HG03378 (cell line): ENCODE measurements around the gene SELENOV.

ENCODE experiments used
- ATAC-seq: cut with Tn5 transposase; IDR thresholded peaks from one replicate; pipeline ENCODE4 v1.9.1; 2021; ENCODE audit warnings: mild to moderate bottlenecking, moderate library complexity; ENCODE audit not compliant: unreplicated experiment

Gene SELENOV

DNA sequence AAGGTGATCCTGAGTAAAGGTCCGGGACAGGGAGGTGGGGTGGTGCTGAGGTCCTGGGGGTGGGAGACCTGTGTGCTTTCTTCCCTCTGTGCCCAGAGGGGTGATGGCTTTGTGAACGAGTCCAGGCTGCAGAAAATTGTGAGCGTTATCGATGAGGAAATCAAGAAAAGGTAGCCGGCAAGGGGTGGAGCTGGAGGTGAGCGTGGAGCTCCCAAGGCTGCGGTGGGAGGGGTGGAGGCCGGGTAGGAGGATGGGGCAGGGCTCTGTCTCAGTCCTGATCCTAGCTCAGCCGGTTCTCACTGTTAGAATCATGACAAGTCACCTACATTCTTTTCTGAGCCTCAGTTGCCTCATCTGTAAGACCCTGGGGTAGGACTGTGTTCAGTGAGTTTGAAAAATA is 4.0 kb downstream of the SELENOV start:
- ATAC-seq, result no peak

DNA sequence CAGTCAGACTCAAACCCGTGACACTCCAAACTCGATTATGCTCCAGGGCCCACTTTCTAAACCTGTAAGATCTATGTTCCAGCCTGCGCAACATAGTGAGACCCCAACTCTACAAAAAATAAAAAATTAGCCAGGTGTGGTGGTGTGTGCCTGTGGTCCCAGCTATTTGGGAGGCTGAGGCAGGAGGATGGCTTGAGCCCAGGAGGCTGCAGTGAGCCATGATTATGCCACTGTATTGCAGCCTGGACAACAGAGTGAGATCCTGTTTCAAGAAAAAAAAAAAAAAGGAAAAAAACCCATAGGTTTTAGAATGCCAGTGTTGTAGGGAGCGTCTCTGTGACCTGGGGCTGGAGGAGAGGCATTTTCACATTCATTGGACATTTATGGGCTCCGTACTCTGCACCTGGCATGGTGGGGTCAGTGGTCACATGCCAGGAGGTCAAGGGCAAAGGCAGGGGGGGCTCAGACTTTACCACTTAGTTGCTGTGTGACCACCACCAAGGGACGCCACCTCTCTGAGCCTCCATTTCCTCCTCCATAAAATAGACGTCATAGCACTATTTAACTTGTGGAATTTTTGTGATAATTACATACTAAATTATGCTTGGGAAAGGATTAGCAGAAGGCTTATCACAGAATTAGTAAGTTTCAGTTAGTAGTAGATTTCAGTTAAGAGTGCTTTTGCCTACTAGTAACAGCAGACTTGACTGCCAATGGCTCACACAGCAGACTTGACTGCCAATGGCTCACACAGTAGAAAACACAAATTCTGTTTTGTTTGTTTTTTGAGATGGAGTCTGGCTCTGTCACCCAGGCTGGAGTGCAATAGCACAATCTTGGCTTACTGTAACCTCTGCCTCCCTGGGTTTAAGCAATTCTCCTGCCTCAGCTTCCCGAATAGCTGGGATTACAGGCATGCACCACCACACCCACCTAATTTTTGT is 5.9 kb downstream of the SELENOV start:
- ATAC-seq, result no peak

DNA sequence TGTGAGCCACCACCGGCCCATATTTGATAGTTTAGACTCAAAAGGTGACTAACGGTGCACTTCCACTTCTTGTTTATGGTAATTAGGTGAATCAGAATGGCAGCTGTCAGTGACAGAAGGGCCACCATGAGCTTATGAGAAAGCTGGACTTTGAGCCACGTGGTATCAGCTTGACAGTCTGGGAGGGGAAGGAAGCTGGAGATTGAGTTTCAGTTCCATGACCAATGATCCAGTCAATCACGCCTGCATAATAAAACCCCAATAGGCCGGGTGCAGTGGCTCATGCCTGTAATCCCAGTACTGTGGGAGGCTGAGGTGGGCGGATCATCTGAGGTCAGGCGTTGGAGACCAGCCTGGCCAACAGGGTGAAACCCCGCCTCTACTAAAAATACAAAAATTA is 9.6 kb downstream of the SELENOV start:
- no peak for ATAC-seq

DNA sequence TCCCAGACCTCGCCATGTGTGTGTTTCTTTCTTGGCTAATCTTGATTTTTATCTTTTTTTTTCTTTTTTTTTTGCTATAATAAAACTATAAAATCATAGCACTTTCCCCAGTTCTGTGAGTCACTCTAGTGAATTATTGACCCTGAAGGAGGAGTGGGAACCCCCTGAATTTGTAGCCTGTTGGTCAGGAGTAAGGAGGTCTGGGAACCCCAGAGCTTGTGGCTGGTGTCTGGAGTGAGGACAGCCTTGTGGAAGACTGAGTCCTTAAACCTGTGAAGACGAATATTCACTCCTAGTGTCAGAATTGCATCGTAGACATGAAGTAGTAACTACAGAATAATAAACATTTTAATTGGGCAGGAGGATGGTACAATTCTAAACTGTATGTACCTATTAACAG is 10.3 kb downstream of the SELENOV start:
- no peak for ATAC-seq

DNA sequence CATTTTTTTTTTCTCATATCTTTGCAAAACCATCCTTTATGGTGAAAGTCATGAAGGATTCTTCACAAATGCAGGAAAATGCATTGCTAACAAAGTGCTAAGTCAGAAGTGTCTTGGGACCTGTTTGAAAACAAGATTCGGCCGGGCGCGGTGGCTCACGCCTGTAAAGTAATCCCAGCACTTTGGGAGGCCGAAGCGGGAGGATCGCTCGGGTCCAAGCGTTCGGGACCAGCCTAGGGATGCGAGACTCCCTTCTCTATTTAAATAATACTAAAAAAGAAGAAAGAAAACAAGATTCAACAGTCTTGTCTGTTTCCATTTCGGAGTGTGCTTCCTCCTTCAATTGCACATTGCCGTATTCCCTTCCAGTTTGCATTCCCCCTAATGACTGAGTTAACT is 16.9 kb downstream of the SELENOV start:
- no peak for ATAC-seq

DNA sequence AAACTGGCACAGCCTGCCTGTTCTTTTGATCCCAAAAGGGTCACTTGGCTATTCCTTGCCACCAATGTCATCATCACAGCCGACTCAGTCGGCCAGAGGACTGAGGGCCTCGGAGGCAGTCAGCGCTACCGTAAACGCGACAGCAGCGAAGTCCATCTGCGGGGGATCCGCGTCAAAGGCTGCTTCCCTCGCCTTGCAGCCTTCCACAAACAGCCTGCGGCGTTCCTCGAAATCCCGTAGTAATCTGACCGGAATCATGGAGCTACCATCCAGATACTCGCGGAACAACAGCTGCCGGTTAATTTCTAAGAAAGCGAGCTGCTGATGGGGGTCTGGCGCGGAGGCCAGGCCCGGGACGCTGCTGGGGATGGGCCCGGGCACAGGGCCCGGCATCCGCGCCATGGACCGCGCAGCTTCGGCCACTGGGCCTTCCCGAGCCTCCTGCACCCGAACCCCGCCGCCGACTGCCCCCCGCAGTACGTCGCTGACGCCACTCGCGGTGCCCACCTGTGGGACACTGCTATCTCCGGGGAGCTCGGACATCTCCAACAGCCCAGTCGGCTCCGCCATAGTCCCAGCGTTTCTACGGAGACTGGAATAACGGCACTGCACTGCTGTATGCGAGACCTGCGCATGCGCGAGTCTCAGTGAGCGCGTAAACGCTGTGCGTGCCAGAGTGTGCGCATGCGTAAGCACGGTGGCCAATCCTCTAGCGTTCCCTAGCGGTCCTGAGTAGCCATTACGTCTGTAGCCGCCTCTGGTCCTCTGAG is 17.5 kb downstream of the SELENOV start, which contains the start of gene EID2B:
Gene EID2B, minus strand, starts transcription at position 620 of the 770 bp plus-strand sequence. Its CDS starts 50 bp downstream, at position 570.
- peak; percentile 89 for ATAC-seq

DNA sequence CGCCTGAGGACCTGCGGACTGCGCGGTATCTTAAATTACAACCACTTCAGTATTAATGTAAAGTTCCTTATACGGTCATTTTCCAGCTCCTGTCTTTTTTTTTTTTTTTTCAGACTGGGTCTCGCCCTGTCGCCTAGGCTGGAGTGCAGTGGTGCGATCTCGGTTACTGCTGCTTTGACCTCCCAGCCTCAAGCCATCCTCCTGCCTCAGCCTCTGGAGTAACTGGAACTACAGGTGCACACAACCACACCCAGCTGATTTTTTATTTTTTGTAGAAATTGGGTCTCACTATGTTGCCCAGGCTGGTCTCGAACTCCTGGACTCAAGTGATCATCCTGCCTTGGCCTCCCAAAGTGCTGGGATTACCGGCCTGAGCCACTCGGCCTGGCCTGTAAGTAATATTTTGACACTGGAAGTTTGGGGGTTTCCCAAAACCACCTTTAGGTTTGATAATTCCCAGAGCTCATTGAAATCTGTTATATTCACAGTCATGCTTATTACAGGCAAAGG is 18.1 kb downstream of the SELENOV start:
- peak; percentile 22 for ATAC-seq

DNA sequence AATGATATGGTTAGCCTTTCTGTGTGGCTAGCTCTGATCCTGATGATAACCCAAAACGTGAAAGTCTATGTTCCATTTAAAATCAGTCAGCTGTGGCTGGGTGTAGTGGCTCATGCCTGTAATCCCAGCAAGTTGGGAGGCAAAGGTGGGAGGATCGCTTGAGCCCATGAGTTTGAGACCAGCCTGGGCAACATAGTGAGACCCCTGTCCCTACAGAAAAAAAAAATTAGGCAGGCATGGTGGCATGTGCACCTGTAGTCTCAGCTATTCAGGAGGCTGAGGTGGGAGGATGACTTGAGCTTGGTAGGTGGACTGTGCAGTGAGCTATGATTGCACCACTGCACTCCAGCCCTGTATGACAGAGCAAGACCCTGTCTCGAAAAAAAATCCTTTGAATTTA is 18.9 kb downstream of the SELENOV start:
- no peak for ATAC-seq

DNA sequence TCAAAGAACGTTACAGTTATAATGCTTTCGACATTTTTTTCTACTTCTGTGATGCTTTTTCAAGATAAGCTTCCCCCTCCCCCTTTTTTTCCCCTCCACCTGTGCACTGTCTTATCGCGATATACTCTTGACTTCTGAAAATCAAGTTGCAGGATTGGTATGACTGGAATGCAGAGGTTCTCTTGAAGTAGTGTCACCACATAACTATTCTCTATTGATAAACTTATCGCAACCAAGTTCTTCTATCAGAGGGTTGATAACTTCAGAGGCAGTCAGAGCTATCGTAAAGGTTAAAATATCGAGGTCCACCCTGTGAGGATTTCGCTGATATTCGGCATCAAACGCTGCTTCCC is 24.2 kb downstream of the SELENOV start:
- ATAC-seq, result no peak

DNA sequence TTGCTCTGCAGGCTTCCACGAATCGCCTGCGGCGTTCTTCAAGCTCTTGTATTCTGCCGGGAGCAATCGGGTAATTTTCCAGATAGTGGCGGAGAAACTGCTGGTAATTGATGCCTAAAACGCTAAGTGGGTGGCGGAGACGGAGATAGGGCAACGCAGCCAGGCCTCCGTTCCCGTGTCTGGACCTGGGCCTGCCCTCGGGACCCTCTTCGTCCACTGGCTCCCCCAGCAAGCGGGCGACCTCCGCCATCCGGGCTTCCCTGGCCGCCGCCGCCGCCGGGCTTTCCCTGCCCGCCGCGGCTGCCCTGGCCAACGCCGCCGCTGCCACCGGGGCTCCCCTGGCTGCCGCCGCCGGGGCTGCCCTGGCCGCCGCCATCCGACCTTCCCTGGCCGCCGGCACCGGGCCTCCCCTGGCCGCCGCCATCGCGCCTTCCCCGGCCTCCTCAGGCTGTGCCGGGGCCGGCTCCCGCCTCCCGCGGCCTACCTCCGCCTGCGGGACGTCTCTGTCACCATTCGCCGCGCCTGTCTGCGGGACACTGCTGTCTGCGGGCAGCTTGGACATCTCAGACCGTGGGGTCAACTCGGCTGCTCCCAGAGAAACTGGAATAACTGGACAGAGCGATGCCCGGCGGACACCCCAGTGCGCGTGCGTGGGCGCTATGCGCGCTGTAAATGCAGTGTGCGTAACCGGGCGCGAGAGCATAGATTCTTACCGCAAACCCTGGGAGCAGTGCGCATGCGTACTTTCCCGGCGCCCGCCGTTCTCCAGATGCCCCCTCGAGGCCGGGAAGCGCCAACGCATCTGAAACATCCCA is 24.8 kb downstream of the SELENOV start, which contains the start of gene EID2:
Gene EID2, minus strand, starts transcription at position 644 of the 815 bp plus-strand sequence. Its CDS starts 82 bp downstream, at position 562.
- ATAC-seq, result peak; percentile 77

DNA sequence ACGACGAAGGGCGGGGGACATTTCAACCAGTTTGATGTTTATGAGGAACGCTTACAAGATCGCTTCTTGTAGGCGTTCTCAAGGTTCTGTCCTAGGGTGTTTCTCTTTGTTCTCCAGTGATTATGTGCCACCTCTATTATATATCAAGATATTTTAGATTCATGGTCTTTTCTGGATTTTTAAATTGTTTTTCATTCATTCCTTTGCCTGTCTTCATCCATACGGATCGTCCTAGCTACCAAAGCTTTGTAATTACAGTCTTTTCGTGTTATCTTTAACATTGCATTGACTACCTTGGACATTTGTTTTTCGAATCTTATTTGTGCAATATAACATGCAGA is 25.4 kb downstream of the SELENOV start:
- ATAC-seq, result no peak

DNA sequence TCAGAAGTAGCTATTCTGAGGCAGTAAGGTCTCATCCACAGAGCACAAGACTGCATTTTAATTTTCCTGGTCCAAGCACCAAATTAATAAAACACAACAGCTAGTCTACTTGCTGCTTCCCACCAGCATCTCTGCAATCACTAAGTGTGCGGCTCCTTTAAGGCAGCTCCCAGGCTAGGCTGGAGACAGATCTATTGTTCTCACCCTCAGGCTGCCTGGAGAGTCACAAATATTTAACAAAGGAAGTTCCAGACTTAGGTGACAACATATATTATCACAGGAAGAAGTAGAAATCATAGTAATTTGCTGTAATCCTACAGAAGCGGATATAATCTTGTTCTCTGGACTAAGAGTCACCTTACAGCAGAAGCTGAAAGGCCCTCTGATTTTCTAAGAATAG is 27.3 kb downstream of the SELENOV start:
- no peak for ATAC-seq

DNA sequence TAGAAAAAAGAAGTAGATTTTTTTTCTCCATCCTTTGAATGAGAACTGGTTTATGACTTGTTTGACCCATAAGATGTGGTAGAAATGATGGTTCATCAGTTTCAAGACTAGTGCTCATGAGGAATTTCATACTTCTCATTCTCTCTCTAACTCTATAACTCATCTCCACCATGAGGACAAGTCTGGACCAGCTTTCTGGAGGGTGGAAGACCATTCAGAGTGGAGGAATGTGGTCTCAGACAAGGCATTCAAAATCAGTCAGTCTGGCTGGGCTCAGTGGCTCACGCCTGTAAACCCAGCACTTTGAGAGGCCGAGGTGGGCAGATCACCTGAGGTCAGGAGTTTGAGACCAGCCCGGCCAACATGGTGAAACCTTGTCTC is 28.5 kb downstream of the SELENOV start:
- no peak for ATAC-seq

DNA sequence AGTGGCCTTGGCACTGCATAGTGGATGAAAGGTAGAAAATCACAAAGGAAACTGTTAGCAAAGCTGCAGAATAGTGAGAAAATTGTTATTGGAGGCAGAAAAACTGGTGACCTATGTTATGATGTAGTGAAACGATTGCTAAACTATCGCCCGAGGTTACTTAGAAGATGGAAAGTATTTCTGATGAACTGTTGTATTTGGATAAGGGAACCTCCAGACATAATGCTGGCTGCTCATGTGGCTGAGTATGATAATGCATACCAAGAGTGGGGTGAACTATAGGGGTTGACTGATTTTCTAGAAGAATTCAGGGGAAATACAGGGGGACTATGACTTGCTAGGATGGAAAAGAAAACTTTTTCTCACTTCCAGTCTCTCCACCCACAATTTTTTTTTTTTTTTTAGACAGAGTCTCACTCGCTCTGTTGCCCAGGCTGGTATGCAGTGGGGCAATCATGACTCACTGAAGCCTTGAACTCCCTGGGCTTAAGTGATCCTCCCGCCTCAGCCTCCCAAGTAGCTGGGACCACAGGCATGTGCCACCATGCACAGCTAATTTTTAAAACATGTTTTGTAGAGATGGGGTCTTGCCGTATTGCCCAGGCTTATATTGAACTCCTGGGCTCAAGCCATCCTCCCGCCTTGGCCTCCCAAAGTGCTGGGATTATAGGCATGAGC is 29.4 kb downstream of the SELENOV start:
- ATAC-seq, result no peak

DNA sequence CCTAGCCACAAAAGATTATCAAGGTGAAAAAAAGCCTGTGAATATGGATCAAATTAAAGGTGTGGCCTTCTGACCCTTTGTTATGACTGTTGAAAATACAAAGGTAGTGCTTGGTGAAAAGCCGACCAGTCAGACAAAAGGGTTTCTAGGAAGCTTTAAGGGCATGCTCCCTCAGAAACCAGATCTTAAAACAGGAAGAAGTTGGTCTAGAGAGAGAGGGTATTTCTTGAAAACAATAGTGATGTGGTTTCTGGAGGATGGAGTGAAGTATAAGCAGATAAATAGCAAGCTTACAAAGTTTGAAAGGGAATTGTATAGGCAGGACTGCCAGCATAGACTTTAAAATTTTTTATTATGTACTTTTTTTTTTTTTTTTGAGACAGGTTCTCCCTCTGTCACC is 30.0 kb downstream of the SELENOV start:
- no peak for ATAC-seq

DNA sequence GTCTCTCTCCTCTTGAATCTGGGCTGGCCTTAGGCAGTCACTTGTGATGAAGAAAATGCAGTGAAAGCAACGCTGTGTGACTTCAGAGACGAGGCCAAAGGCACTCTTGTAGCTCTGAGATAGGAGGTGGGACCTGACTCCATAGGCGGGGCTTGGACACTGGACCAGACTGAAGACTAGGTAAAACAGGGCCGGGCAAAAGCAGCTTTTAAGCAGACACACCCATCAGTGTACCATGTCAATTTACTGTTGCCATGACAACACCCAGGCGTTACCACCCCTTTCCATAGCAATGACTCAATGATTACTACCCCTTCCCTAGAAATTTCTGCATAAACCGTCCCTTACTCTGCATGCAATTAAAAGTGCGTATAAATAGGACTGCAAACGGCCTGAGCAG is 31.7 kb downstream of the SELENOV start:
- ATAC-seq, result no peak

DNA sequence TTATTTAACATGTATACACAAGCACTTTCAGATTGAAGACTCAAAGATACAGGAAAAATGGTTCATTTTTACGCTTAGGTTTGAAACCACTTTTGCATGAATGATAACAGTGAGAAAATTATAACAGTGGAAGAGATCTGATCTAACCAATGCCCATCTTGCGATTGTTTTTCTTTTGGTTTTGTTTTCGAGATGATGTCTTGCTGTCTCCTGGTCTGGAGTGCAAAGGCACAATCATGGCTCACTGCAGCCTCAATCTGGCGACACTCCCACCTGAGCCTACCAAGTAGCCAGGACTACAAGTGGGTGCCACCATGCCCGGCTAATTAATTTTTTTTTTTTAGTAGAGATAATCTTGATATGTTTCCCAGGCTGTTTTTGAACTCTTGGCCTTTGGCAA is 35.3 kb downstream of the SELENOV start:
- no peak for ATAC-seq

DNA sequence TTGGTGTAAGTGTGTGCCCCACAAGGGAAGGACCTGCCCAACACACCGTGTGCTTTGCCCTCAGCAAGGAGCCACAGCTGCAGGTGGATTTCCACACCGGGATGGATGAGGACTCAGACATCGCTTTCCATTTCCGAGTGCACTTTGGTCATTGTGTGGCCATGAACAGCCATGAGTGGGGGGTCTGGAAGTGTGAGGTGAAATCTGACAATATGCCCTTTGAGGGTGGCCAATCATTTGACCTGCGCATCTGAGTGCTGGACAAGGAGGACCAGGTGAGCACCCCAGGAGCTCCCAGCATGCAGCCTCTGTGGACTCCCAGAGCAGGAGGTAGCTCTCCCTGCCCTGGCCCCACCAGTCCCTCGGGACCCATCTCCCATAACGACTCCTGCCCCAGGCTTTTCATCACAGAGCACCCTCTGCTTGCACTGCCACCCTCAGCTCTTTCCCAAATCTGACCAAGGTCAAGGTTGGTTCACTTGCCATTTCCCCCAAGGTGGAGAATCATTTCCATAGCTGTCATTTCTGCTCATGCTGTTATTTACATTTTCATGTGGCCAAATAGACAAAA is 38.2 kb downstream of the SELENOV start:
- no peak for ATAC-seq

DNA sequence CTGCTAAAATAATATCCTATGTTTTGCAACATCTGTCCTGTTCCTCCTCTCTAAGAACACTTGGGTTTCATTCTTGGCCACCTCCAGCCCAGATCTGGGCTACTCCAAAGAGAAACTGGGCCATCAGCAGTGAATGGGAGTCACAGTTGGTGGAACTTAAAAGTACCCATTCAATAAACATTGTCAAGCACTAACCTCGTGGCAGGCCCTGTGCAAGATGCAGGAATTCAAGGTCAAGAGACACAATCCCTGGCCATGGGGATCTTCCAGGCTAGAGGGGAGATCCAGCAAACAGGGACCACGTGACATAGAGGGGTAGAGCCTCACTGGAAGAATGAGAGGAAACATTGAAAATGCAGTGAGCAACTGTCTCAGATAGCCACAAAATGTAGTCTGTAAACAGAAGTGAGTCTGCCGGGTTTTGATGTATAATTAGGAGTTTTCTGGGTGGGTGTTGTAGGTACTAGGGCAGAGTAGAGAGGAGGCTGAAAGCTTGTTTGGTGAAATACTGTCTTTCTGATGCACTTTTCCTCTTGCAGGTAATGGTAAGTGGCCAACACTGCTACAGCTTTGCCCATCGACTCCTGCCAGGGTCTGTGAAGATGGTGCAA is 39.9 kb downstream of the SELENOV start:
- ATAC-seq, result no peak

DNA sequence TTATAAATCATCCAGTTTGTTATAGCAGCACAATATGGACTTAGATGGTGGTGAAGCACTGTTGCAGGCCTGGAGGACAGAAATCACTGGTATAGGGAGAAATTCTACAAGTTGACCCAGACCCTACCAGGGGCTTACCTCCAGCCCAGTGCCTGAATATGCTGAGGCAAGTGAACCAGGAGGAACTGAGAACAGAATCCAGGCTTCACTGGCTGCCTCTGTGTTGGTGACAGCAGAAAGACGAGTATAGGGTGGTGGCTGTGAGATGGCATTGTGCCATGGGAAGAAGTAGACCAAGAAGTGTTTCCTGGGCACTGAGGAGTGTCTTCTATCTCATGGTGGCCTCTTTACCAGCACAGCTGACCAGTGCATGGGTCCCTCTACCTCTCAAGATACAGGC is 40.9 kb downstream of the SELENOV start:
- no peak for ATAC-seq
